Fibroblast of lung (primary cell): Measurements from ENCODE around the gene MORN4. TPM values are rescaled to one million over a fixed set of nuclear protein-coding genes. Genes with fewer than 3 reads are reported as not detected.
"Not testable (repeated sequence)": the region's sequence is repeated elsewhere in the genome, so short reads cannot be mapped to it uniquely, and the experiment has no call there.

Experiments used
- DNase-seq, 2 donors: peaks; one replicate each; pipeline versions ENCODE4 v3.0.0 to v3.0.0-alpha.2; 2010; ENCODE audit warnings: low read depth in 2 of 2
- H2AFZ ChIP-seq: 2 replicates; pipeline ENCODE4 v1.5.1; 2012; ENCODE audit warnings: low read length, control low read depth, inconsistent platforms
- H3K27ac ChIP-seq: 2 replicates; pipeline ENCODE4 v1.5.1; 2011; ENCODE audit warnings: low read length, control low read depth; ENCODE audit not compliant: insufficient read depth
- H3K27me3 ChIP-seq: 2 replicates; pipeline ENCODE4 v1.5.1; 2011; ENCODE audit warnings: mild to moderate bottlenecking, low read length; ENCODE audit not compliant: control insufficient read depth, insufficient read depth
- H3K36me3 ChIP-seq: 2 replicates; pipeline ENCODE4 v1.5.1; 2011; ENCODE audit warnings: low read length; ENCODE audit not compliant: control insufficient read depth, insufficient read depth
- H3K4me1 ChIP-seq: 2 replicates; pipeline ENCODE4 v1.5.1; 2011; ENCODE audit warnings: low read length; ENCODE audit not compliant: control insufficient read depth, insufficient read depth; ENCODE audit errors: extremely low read depth
- H3K4me2 ChIP-seq: 2 replicates; pipeline ENCODE4 v1.5.1; 2011; ENCODE audit warnings: low read length, control low read depth; ENCODE audit not compliant: insufficient read depth; ENCODE audit errors: extremely low read depth
- H3K4me3 ChIP-seq, 4 experiments: fragments of 200-600 bp in 1 of 4; sonication (generic) in 1 of 4; replicated peaks in 1 of 4; 2 replicates each; pipeline ENCODE4 v1.5.1; 2011 to 2016; ENCODE audit warnings: low read length in 4 of 4, low read depth in 3 of 4, mild to moderate bottlenecking in 3 of 4, control low read depth in 2 of 4, inconsistent platforms in 1 of 4, mixed read lengths in 1 of 4; ENCODE audit not compliant: insufficient read depth in 1 of 4; ENCODE audit errors: control extremely low read depth in 1 of 4
- H3K79me2 ChIP-seq: 2 replicates; pipeline ENCODE4 v1.5.1; 2012; ENCODE audit warnings: mild to moderate bottlenecking, low read length, inconsistent platforms; ENCODE audit not compliant: control insufficient read depth, insufficient read depth
- H3K9ac ChIP-seq: 2 replicates; pipeline ENCODE4 v1.5.1; 2011; ENCODE audit warnings: mild to moderate bottlenecking, low read length, control low read depth; ENCODE audit not compliant: insufficient read depth
- H3K9me3 ChIP-seq: 2 replicates; pipeline ENCODE4 v1.5.1; 2012; ENCODE audit warnings: low read depth, low read length; ENCODE audit not compliant: control insufficient read depth, insufficient read depth
- H4K20me1 ChIP-seq: 2 replicates; pipeline ENCODE4 v1.5.1; 2011; ENCODE audit warnings: low read length; ENCODE audit not compliant: control insufficient read depth, insufficient read depth; ENCODE audit errors: extremely low read depth
- EZH2 ChIP-seq: IDR thresholded peaks from 2 replicates; pipeline ENCODE4 v1.5.1; 2012; ENCODE audit warnings: low read length, control low read depth, mild to moderate bottlenecking; ENCODE audit errors: missing control alignments
- polyA plus RNA-seq, 2 donors: library from polyadenylated mRNA; depleted of rRNA in 1 of 2; stranded (reverse) in 1 of 2; unstranded in 1 of 2; fragments of >200 nt; gene quantifications; 2 replicates each; pipeline ENCODE4 v1.2.1, GENCODE V29; 2011 to 2012; ENCODE audit warnings: missing spikeins in 1 of 2
- total RNA-seq: library from RNA; depleted of rRNA; stranded (reverse); fragments of >200 nt; gene quantifications from 2 replicates; pipeline ENCODE4 v1.2.1, GENCODE V29; 2014
- TF ChIP-seq, protein P1 (sequence below), 2 donors: IDR thresholded peaks in 1 of 2; conservative IDR thresholded peaks in 1 of 2; 1 replicate in 1 of 2; 2 replicates in 1 of 2; pipeline ENCODE4 v1.5.1; 2011 to 2012; ENCODE audit warnings: low read length in 2 of 2, control low read depth in 1 of 2, inconsistent platforms in 1 of 2, low read depth in 1 of 2, mild to moderate bottlenecking in 1 of 2

MORN4 gene
- total and polyA plus RNA-seq, 2 donors (not counting 1 experiment from before 2014, with no cell fraction given): 13.2 to 13.4 TPM

- Histone ChIP-seq H2AFZ (no peak overlapping the region), H4K20me1 (no peaks in the 10 kb centered on the region), H3K27me3 (no peaks in the 10 kb centered on the region), H3K4me3 (no peak overlapping the region), H3K27ac (no peak overlapping the region), H3K36me3 (no peaks in the 10 kb centered on the region), H3K4me2 (no peak overlapping the region), H3K9me3 (no peaks in the 10 kb centered on the region), H3K4me1 (peaks cover 3% of the 10 kb centered on the region), H3K9ac (no peak overlapping the region), H3K79me2 (no peaks in the 10 kb centered on the region)
- TF ChIP-seq EZH2: no peak
- TF ChIP-seq, protein P1, sequence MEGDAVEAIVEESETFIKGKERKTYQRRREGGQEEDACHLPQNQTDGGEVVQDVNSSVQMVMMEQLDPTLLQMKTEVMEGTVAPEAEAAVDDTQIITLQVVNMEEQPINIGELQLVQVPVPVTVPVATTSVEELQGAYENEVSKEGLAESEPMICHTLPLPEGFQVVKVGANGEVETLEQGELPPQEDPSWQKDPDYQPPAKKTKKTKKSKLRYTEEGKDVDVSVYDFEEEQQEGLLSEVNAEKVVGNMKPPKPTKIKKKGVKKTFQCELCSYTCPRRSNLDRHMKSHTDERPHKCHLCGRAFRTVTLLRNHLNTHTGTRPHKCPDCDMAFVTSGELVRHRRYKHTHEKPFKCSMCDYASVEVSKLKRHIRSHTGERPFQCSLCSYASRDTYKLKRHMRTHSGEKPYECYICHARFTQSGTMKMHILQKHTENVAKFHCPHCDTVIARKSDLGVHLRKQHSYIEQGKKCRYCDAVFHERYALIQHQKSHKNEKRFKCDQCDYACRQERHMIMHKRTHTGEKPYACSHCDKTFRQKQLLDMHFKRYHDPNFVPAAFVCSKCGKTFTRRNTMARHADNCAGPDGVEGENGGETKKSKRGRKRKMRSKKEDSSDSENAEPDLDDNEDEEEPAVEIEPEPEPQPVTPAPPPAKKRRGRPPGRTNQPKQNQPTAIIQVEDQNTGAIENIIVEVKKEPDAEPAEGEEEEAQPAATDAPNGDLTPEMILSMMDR (conservative IDR thresholded peaks at IDR 0.05 in 1 of 2, IDR thresholded peaks at IDR 0.05 in 1 of 2; ENCODE audit: low read depth in 1 of 2, low read length in 2 of 2): no peak
- no peak for DNase-seq
Observed at GRCh38 chr10:97580421-97581367, 52.6 kb downstream of the MORN4 start.

DNA sequence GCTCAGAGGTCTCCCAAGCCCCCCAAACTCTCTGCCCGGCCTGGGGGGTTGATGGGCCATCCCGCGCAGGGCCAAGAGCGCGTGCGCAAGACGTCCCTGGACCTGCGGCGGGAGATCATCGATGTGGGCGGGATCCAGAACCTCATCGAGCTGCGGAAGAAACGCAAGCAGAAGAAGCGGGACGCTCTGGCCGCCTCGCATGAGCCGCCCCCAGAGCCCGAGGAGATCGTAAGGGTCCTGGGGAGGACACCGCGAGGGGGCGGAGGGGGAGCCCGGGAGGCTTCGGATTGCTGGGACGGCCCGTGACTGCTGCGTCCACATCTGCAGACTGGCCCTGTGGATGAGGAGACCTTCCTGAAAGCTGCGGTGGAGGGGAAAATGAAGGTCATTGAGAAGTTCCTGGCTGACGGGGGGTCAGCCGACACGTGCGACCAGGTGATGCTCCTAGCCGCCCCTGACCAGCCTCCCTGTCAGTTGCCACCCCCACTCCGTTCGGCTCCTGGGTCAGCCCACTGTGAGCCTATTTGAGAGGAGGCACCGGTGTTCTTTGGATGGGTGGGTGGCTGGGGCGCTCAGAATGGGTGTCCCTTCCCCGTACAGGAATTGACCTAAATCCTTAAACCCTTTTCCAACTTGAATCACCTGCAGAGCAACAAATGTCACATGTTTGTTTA is 55.0 kb downstream of the MORN4 start:
- no peak overlapping the region for H2AFZ ChIP-seq
- no peak for DNase-seq
- H3K9ac ChIP-seq: no peak overlapping the region
- peak overlapping the region in 1 of 4 experiments; percentile 34 for H3K4me3 ChIP-seq
- no peaks in the 10 kb centered on the region for H3K27me3 ChIP-seq
- H3K4me1 ChIP-seq: peaks cover 3% of the 10 kb centered on the region
- no peaks in the 10 kb centered on the region for H4K20me1 ChIP-seq
- H3K79me2 ChIP-seq: no peaks in the 10 kb centered on the region
- no peak overlapping the region for H3K27ac ChIP-seq
- no peak for TF ChIP-seq EZH2
- TF ChIP-seq, protein P1 (conservative IDR thresholded peaks at IDR 0.05 in 1 of 2, IDR thresholded peaks at IDR 0.05 in 1 of 2; ENCODE audit: low read depth in 1 of 2, low read length in 2 of 2): no peak
- no peaks in the 10 kb centered on the region for H3K36me3 ChIP-seq
- H3K9me3 ChIP-seq: no peaks in the 10 kb centered on the region
- H3K4me2 ChIP-seq: no peak overlapping the region

DNA sequence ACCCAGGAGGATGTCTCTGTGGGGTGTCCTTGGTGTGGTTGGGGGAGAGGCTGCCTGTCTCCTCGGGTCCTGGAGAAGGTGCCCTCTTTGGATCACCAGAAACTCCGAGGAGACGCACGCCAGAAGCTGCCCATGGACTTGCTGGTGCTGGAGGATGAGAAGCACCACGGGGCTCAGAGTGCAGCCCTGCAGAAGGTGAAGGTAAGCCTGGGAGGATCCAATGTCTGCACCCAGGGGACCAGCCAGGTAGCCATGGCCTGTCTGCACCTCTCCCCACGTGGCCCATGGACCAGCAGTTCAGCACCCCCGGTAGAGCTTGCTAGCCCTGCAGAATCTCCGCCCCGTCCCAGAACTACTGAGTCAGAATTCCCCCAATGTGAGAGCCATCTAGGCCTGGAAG is 55.6 kb downstream of the MORN4 start:
- no peak overlapping the region for H3K27ac ChIP-seq
- TF ChIP-seq, protein P1 (conservative IDR thresholded peaks at IDR 0.05 in 1 of 2, IDR thresholded peaks at IDR 0.05 in 1 of 2; ENCODE audit: low read depth in 1 of 2, low read length in 2 of 2): no peak
- TF ChIP-seq EZH2: no peak
- peaks cover 3% of the 10 kb centered on the region for H3K4me1 ChIP-seq
- H2AFZ ChIP-seq: no peak overlapping the region
- H4K20me1 ChIP-seq: no peaks in the 10 kb centered on the region
- no peaks in the 10 kb centered on the region for H3K36me3 ChIP-seq
- H3K4me2 ChIP-seq: no peak overlapping the region
- no peak for DNase-seq
- H3K9ac ChIP-seq: no peak overlapping the region
- no peaks in the 10 kb centered on the region for H3K9me3 ChIP-seq
- H3K4me3 ChIP-seq: no peak overlapping the region
- H3K79me2 ChIP-seq: no peaks in the 10 kb centered on the region
- H3K27me3 ChIP-seq: no peaks in the 10 kb centered on the region

DNA sequence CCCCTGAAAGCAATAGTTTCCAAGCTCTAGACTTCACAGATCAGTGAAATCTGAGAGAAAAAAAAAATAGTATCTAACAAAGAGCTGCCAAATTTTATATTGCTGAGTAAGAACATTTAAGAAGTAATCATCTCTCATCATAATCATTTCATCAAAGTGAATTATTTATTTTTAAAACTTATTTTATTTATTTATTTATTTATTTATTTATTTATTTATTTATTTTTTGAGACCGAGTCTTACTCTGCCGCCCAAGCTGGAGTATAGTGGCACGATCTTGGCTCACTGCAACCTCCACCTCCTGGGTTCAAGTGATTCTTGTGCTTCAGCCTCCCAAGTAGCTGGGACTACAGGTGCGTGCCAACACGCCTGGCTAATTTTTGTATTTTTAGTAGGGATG is 56.8 kb downstream of the MORN4 start:
- not testable (repeated sequence) for H3K27me3 ChIP-seq, H3K27ac ChIP-seq, H3K4me3 ChIP-seq, H3K4me1 ChIP-seq, H3K36me3 ChIP-seq, DNase-seq, H4K20me1 ChIP-seq, H3K4me2 ChIP-seq, H3K9ac ChIP-seq, H2AFZ ChIP-seq, H3K79me2 ChIP-seq, H3K9me3 ChIP-seq
